ENCODE data around the gene HRH1.

The HRH1 gene

GRCh38 chr3:11221818-11222415 lies 67.6 kb downstream of the HRH1 start:
- TF ChIP-seq CTCF (IDR thresholded peaks at IDR 0.05; ENCODE audit: low read depth, low read length, missing control alignments), result peak; percentile 36
- no peak overlapping the region for H3K4me3 ChIP-seq (ENCODE audit: low read depth, low read length)
- in situ Hi-C loops (cut with HindIII; ENCODE audit: low sequenced_read_pairs), result no loop called here
- no peak for DNase-seq (ENCODE audit: low read depth)

- no peak for DNase-seq (ENCODE audit: low read depth)
- no peak overlapping the region for H3K4me3 ChIP-seq (ENCODE audit: low read depth, low read length)
- in situ Hi-C loops (cut with HindIII; ENCODE audit: low sequenced_read_pairs), result no loop called here
- no peak for TF ChIP-seq CTCF (IDR thresholded peaks at IDR 0.05; ENCODE audit: low read depth, low read length, missing control alignments)
These were observed 69.7 kb downstream of the HRH1 start for GRCh38 chr3:11224010-11224409.

DNA sequence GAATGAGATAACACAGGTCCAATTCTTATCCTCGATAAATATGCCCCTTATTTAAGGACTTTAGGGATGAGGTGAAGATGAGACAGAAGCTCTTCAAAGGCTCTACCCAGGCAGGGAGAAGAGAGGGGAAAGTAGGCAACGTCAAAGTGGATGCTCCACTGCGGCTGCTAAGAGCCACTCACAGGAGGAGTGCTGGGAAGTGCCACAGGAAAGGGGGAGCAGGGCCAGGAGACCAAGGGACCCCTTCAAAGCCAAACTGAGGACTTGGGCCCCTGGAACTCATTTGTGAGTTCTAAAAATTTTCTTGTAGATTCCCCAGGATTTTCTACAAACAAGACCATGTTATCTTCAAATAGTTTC lies 70.6 kb downstream of the HRH1 start:
- no peak overlapping the region for H3K4me3 ChIP-seq (ENCODE audit: low read depth, low read length)
- in situ Hi-C loops (cut with HindIII; ENCODE audit: low sequenced_read_pairs), result no loop called here
- TF ChIP-seq CTCF (IDR thresholded peaks at IDR 0.05; ENCODE audit: low read depth, low read length, missing control alignments), result no peak
- DNase-seq (ENCODE audit: low read depth), result no peak

DNA sequence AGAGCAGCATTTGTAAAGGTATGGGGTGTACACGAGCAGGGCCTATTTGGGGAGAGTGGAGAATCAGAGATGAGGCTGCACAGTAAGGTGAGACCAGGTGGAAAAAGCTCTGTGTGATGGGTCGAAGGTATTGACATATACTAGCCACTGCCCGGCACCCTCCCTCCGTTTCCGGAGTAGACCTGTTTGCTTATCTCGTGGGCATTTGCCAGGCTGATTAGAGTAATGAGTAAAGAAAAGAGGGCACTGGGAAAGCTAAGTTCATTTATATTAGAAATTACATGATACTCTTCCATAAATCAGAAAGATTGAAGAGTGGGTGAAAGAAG lies 71.7 kb downstream of the HRH1 start:
- no peak for TF ChIP-seq CTCF (IDR thresholded peaks at IDR 0.05; ENCODE audit: low read depth, low read length, missing control alignments)
- in situ Hi-C loops (cut with HindIII; ENCODE audit: low sequenced_read_pairs), result no loop called here
- DNase-seq (ENCODE audit: low read depth), result no peak
- H3K4me3 ChIP-seq (ENCODE audit: low read depth, low read length), result peak overlapping the region; percentile 16

DNA sequence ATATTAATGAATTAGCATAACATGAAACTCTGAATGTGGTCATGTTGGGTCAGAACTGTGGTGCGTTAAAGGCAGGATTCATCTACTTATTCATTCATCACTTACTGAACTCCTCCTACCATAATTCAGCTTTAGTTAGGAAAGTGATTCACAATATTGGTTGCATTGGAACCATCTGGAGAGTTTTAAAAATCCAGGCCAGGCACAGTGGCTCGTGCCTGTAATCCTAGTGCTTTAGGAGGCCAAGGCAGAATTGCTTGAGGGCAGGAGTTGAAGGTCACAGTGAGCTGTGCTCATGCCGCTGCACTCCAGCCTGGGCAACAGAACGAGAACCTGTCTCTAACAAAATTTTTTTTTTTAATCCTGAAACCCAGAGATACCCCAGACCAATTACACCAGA lies 73.7 kb downstream of the HRH1 start:
- in situ Hi-C loops (cut with HindIII; ENCODE audit: low sequenced_read_pairs), result no loop called here
- no peak for DNase-seq (ENCODE audit: low read depth)
- no peak overlapping the region for H3K4me3 ChIP-seq (ENCODE audit: low read depth, low read length)
- no peak for TF ChIP-seq CTCF (IDR thresholded peaks at IDR 0.05; ENCODE audit: low read depth, low read length, missing control alignments)

DNA sequence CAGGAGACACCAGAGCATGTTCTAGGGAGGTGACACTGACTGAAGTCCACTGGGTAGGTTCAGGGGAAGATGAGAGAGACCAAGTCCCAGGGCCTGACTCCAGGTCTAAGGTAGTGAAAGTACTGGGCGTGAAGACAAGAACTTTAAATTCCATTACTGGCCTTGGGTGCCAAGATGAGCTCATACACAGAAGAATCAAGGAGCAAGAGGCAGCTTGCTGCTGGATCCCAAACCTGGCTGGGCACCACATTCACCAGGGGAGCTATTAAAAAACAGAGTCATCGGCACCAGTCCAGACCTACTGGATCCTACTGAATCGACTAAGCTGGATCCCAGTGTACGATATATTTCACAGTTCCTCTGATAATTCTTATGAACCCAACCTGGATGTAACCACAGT lies 75.8 kb downstream of the HRH1 start:
- in situ Hi-C loops (cut with HindIII; ENCODE audit: low sequenced_read_pairs), result no loop called here
- no peak for DNase-seq (ENCODE audit: low read depth)
- no peak for TF ChIP-seq CTCF (IDR thresholded peaks at IDR 0.05; ENCODE audit: low read depth, low read length, missing control alignments)
- H3K4me3 ChIP-seq (ENCODE audit: low read depth, low read length), result no peak overlapping the region

DNA sequence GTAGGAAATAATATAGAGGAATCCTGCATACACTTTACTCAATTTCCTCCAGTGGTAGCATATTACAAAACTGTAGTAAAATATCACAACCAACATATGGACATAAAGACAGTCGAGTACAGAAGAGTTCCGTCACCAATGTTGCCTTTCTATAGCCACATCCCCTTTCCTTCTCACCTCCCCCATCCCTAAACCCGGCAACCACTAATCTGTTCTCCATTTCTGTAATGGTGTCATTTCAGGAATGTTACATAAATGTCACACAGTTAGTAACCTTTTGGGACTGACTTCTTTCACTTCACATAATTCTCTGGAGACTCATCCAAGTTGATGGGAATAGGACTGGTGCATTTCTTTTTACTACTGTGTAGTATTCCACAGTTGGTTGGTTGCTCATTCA lies 76.5 kb downstream of the HRH1 start:
- H3K4me3 ChIP-seq (ENCODE audit: low read depth, low read length), result no peak overlapping the region
- TF ChIP-seq CTCF (IDR thresholded peaks at IDR 0.05; ENCODE audit: low read depth, low read length, missing control alignments), result no peak
- no peak for DNase-seq (ENCODE audit: low read depth)
- in situ Hi-C loops (cut with HindIII; ENCODE audit: low sequenced_read_pairs), result no loop called here
